IPS-15b (cell line): ENCODE results near the gene VEGFC.

ENCODE experiments used
- H3K27me3 ChIP-seq: one replicate; pipeline ENCODE4 v1.6.1; 2013; ENCODE audit warnings: low read length; ENCODE audit not compliant: control insufficient read depth, insufficient read depth
- H3K36me3 ChIP-seq: one replicate; pipeline ENCODE4 v1.6.1; 2013; ENCODE audit warnings: low read length; ENCODE audit not compliant: control insufficient read depth, insufficient read depth
- H3K4me1 ChIP-seq: one replicate; pipeline ENCODE4 v1.6.1; 2013; ENCODE audit warnings: mild to moderate bottlenecking, low read length; ENCODE audit not compliant: control insufficient read depth, insufficient read depth
- H3K4me3 ChIP-seq: one replicate; pipeline ENCODE4 v1.5.1; 2013; ENCODE audit warnings: low read depth, low read length
- H3K9ac ChIP-seq: one replicate; pipeline ENCODE4 v1.6.1; 2013; ENCODE audit warnings: low read depth, mild to moderate bottlenecking, low read length
- H3K9me3 ChIP-seq: one replicate; pipeline ENCODE4 v1.6.1; 2013; ENCODE audit warnings: mild to moderate bottlenecking, low read length; ENCODE audit not compliant: control insufficient read depth, insufficient read depth

Gene VEGFC

DNA sequence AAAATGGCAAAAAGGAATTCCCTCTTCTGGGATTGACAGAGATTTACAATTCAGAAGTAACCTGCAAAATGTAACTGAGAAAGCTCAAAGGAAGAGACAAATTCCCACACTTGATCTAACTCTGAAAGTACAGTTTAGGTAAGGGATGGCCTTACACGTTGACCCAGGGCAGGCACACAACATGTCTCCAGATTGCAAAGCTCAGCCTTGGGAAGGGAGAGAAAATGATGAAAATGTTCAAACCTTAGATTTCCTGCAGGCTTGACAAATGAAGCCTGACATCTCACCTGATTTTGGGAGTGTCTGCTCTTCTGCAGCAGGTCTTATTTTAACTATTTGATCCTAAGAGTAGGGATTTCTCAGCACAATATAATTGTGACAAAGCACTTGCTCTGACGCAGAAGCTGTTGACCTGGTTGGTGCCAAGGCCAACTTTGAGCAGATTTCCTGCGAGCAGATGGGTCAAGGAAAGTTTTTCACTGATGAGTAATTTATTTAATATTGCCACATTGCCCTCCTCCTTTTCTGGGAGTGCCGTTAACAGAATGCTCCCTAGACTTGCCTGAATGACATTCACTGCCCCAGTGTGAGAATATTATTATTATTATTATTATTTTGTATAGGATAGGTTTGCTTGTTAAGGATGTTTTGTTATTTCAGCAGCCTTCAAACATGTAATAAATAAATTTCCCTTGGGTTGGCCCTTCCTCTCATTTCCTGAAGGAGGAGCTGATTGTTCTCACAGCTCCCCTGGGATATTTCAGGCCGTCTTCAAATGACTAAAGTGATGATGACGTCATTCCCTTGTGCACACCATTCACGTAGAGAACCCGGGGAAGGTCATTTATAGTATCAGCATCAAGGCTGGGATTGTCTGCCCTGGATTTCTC is 157.1 kb downstream of the VEGFC start:
- Histone ChIP-seq H3K27me3 (no peaks in the 10 kb centered on the region), H3K4me1 (no peaks in the 10 kb centered on the region), H3K9me3 (no peaks in the 10 kb centered on the region), H3K4me3 (no peak overlapping the region), H3K36me3 (no peaks in the 10 kb centered on the region), H3K9ac (no peak overlapping the region)
